A549 (cell line): ENCODE measurements around the gene PUS3.

Experiments
- CEBPB ChIP-seq, 2 experiments: fragments of >200 bp in 1 of 2; sonication (Bioruptor Twin) in 1 of 2; formaldehyde crosslinking in 1 of 2; IDR thresholded peaks; 2 replicates each; pipeline ENCODE4 v1.6.1; 2012 to 2016
- CTCF ChIP-seq: fragments of >200 bp; sonication (Bioruptor Twin); formaldehyde crosslinking; IDR thresholded peaks from 3 replicates; pipeline ENCODE4 v1.5.1; 2016
- E2F6 ChIP-seq: IDR thresholded peaks from 2 replicates; pipeline ENCODE4 v1.6.1; 2012; ENCODE audit warnings: low read depth, borderline replicate concordance
- EP300 ChIP-seq, 2 experiments: fragments of >200 bp; sonication (Bioruptor Twin); formaldehyde crosslinking; IDR thresholded peaks; 2 replicates in 1 of 2; 3 replicates in 1 of 2; pipeline ENCODE4 v1.6.1; 2016 to 2017
- HOXA7 ChIP-seq: fragments of 250-450 bp; sonication (Bioruptor Pico); IDR thresholded peaks from 2 replicates; pipeline ENCODE4 v1.5.0; 2020; ENCODE audit warnings: mild to moderate bottlenecking, moderate library complexity
- HOXB13 ChIP-seq: fragments of 250-450 bp; sonication (Bioruptor Pico); IDR thresholded peaks from 2 replicates; pipeline ENCODE4 v1.5.0; 2020; ENCODE audit warnings: low read depth, mild to moderate bottlenecking, moderate library complexity
- HOXB5 ChIP-seq: fragments of 250-450 bp; sonication (Bioruptor Pico); IDR thresholded peaks from 2 replicates; pipeline ENCODE4 v1.5.0; 2020; ENCODE audit warnings: mild to moderate bottlenecking, moderate library complexity
- KDM1A ChIP-seq: fragments of 200-600 bp; sonication (generic); IDR thresholded peaks from 2 replicates; pipeline ENCODE4 v1.6.1; 2016; ENCODE audit warnings: low read depth, mild to moderate bottlenecking
- MAFK ChIP-seq: fragments of 450-650 bp; IDR thresholded peaks from 2 replicates; pipeline ENCODE4 v1.6.1; 2014; ENCODE audit not compliant: partially characterized antibody
- MAX ChIP-seq: IDR thresholded peaks from 2 replicates; pipeline ENCODE4 v1.6.1; 2012
- NFE2L2 ChIP-seq: fragments of 150-350 bp; conservative IDR thresholded peaks from 2 replicates; pipeline ENCODE4 v1.6.1; 2014; ENCODE audit warnings: low read length
- POLR2A ChIP-seq: IDR thresholded peaks from 2 replicates; pipeline ENCODE4 v1.6.1; 2012; ENCODE audit warnings: mild to moderate bottlenecking, low read length
- SMC3 ChIP-seq: fragments of >200 bp; sonication (Bioruptor Twin); formaldehyde crosslinking; IDR thresholded peaks from 3 replicates; pipeline ENCODE4 v1.6.1; 2018; ENCODE audit warnings: inconsistent platforms
- ZFP36 ChIP-seq: fragments of 450-650 bp; IDR thresholded peaks from 2 replicates; pipeline ENCODE4 v1.6.1; 2014; ENCODE audit warnings: borderline replicate concordance; ENCODE audit not compliant: partially characterized antibody

- TF ChIP-seq HOXB5 (no peak), CTCF (no peak), EP300 (IDR thresholded peaks at IDR 0.05) (no peak), MAX (no peak), HOXA7 (CRISPR knock-in tag) (no peak), SMC3 (no peak), POLR2A (no peak), NFE2L2 (no peak), KDM1A (no peak), MAFK (no peak), ZFP36 (no peak), CEBPB (IDR thresholded peaks at IDR 0.05) (no peak), E2F6 (no peak), HOXB13 (CRISPR knock-in tag) (no peak)
Measured at GRCh38 chr11:125925247-125925740, 22.3 kb upstream of the PUS3 start.
